GM18868 (cell line): Measurements from ENCODE around the gene RALGPS2.

ENCODE experiments used
- ATAC-seq: cut with Tn5 transposase; IDR thresholded peaks from one replicate; pipeline ENCODE4 v1.9.1; 2021; ENCODE audit warnings: mild to moderate bottlenecking, moderate library complexity; ENCODE audit not compliant: unreplicated experiment

Gene RALGPS2

DNA sequence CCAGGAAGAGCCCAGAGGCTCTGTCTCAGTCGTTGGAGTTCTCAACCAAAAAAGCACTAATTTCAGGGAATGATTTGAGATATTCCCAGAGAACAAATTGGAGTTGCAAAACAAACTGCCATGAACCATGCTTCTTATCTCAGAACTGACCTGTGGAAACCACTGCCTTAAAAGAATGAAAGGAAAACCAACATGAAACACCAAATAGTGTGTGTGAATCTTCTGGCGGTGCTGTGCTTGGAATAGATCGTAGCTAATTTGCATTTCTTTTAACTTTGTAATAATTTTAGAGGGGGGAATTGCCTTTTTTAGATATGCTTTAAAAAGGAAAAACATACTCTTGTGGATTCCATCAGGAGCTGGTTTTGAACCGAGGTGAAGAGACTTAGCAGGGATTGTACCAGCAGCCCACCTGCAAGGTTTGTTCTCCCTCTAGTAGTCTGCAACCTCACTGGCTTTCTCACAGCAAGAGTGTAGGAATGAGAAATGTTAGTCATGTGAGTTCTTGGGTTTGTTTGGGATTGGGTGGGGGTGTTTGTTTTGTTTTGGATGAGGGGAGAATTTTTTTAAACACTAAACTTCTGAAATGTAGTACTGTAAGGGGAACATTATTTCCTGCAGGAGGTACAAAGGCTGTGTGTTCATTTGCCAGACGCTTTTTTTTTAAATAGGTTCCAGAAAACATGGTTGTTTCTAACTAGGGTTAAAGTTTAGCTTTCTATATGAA lies 191.6 kb downstream of the RALGPS2 start:
- peak; percentile 48 for ATAC-seq

DNA sequence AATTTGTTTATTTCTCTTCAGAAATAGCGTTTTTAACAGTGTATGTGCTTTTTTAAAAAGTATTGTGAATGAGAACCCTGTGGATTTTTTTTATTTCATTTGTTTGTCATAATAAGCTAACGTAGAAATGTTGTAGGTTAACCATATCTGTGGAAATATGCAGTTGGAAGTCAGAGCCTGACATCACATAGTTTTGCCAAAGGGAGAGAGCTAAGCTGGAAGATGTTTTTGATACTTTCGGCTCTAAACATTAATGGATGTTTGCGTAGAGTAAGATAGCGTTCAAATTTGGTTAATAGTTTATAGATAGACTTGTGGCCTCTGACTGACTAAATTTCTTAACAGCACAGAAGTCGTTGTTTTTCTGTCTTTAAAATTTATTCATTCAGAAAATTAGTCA lies 193.3 kb downstream of the RALGPS2 start:
- no peak for ATAC-seq

DNA sequence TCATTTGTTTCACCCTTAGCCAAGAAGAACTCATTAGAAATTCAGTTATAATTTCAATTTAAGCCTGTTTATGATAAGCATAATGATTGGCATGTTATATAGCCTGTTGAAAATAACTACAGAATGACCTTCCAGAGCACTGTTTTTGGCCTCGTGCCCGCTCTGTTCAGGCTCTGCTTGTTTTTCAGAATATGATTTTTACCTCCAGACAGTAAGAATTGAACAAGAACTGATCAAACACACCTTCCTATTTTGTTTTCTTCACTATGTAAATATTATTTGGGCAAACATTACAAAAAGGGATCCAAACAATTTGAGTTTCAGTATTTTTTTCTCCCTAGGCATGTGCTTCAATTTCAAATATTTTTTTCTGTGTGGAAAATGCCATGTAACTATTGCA lies 193.9 kb downstream of the RALGPS2 start:
- no peak for ATAC-seq

DNA sequence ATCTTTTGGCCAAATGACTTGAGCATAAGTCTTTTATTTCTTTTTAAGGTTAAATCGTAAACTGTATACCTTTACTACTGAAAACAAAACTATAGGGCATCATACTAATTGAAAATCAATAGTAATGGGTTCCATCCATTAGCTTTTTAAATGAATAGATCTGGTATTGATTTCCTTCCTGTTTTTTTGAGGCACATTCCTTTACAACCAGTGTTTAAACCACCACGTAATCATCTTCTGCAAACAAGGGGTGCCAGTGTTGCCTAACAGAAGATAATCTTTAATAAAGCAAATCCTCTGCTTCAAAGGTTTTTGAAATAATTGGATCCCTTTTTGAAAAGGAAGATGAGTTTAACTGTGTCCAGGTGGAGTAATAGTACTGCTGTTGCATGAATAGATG lies 194.5 kb downstream of the RALGPS2 start:
- no peak for ATAC-seq

DNA sequence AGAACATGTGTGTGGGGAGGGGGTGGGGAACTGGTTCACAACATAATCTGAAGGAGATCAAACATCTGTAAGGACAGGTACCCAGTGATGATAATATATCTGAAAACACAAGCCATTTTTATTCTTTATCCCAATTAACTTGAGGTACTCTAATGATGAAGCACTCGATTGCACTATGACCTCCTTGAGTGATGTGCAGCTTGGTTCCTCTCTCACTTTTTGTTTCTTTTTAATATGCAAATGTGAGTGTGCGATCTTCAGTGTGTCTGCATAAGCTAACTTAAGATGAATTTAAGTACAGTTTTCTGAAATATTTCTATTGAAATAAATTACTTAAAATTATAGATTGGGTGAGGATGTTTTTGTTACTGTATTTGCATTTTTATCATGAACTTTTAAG lies 196.5 kb downstream of the RALGPS2 start:
- peak; percentile 47 for ATAC-seq

DNA sequence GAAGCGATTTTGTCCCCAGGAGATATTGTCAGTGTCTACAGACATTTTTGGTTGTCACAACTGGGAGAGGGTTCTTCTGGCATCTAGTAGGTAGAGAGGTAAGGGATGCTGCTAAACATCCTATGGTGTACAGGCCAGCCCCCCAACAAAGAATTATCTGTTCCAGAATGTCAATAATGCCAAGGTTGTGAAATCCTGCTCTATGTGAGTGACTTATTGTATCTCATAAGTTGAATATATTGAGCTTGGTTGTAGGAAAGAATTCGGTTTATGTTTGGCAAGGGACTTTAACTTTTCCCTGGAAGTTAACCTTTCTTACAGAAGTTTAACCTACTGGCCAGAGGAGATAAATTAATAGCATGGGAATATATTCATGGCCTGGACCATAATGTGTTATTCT lies 198.5 kb downstream of the RALGPS2 start:
- ATAC-seq: no peak

DNA sequence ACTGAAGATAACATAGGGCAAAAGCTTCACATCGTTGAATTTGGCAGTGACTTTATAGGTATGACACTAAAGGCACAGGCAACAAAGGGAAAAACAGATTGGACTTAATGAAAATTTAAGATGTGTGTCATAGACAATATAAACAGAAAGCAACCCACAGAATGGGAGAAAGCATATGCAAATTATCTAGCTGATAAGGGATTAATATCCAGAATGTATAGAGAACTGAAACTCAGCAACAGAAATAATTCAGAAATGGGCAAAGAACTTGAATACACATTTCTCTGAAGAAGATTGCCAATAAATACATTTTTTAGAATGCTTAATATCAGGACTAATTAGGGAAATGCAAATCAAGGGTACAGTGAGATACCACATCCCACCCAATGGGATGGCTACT lies 201.0 kb downstream of the RALGPS2 start:
- peak; percentile 60 for ATAC-seq

DNA sequence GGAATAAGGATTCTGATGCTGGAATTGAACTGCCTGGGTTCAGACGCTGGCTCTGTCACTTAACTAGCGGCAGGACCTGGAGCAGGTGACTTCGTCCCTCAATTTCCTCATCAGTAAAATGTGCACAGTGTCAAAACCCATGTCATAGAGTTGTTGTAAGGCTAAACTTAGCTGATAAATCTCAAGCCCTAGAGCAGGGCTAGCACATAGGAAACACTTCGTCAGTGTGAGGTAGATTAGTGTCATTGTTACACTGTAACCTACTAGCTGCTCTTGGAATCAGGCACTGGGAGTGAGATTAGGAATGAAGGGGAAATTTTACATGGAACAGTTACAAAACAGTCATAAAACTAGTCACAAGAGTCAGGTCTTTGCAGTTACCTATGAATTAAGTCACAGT lies 202.0 kb downstream of the RALGPS2 start:
- ATAC-seq: no peak

DNA sequence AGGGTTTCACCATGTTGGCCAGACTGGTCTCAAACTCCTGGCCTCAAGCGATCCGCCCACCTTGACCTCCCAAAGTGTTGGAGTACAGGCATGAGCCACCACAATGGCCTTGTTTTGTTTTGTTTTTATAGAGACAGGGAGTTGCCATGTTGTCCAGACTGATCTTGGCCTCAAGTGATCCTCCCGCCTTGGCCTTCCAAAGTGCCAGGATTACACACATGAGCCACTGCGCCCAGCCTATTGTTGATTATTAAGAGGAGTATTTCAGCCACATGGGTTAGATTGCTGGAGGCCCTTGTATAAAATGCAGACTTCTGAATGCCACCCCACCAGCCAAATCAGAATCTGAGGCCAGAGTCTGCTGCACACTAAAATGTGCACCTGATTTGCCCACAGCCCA lies 203.0 kb downstream of the RALGPS2 start:
- no peak for ATAC-seq

DNA sequence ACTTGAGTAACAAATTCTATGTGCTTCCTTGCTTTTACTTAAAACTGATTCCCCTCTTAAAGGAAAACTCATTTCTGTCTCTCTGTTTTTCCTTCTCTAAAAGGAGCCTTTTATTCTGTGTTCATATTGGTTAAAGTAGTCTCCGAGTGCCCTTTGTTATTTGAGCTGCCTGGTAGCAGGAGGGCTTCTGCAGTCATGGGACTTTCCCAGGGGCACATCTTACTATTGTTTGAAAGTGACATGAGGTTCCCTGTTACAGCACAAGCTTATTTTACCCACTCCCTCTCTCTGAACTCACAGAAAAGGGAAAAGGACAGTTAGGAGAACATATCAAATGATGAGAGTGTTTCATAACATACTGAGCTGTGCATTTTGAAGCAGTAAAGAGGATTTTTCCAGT lies 203.9 kb downstream of the RALGPS2 start:
- peak; percentile 83 for ATAC-seq

DNA sequence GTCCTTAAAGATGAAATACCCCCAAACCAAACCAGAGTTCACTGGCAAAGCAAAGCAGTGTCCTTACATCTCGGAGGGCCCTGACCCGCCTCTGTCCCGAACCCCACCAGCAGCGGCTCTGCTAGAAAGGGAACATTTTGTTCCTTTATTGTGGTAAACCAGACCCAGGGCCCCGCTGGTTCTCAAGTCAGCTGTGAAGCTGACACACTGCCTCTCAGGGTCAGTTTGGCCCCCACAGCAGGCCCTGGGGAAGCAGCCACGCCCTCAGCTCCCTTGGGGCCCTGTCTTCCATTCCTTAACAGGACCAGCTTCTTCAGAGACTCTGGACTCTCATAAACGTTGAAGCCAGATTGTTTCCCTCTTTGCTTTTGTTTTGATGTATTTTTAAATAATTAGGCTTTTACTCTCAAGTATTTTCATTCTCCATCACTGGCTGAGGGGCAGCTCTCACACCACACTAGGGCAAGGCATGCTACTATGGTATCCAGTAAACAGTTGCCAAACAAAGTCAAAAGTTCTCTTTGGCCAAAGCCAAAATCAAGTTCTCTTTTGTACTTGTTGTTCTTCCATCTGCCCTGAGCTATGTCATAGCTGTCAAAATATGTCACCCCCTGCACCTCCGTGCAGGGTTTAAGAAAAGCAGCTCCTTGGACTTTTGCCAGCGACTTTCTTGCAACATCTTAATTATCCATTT lies 207.0 kb downstream of the RALGPS2 start:
- ATAC-seq: no peak

DNA sequence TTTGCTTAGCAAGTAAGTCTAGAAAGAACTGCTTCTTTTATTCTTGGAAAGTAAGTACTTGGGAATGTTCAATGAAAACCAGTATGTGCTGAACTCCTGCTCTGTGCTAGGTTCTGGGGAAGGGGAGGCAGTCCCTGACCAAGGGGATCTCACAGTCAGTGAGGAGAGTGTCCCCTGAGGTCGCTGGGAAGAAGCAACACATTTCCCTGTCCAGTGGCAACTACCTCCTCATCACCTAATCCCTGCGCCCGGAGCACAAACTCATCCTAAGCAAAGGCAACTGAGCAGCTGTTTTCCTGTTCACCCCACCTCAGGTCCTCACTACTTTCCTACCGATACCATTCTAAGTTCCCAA lies 207.5 kb downstream of the RALGPS2 start:
- ATAC-seq: no peak

DNA sequence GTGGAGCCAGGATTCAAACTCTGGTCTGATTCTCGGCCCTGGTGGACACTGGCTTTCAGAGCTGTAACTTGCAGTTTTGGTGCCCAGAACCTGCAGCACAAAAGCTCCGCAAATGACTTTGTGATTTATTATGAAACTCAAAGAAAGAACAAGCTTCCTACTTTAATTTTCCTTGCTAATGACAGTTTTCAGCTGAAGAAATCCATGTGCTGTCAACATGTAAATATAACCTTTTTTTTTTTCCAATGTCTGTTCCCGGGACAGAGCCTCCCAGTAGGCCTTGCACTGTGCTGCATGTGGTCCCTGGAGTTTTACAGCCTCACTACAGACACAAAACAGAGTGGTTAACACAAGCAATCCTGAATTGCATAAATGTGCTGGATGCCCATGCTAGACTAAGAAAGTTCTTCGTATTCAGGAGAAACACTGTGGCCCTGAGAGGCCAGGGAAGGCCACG lies 208.1 kb downstream of the RALGPS2 start:
- ATAC-seq: no peak

DNA sequence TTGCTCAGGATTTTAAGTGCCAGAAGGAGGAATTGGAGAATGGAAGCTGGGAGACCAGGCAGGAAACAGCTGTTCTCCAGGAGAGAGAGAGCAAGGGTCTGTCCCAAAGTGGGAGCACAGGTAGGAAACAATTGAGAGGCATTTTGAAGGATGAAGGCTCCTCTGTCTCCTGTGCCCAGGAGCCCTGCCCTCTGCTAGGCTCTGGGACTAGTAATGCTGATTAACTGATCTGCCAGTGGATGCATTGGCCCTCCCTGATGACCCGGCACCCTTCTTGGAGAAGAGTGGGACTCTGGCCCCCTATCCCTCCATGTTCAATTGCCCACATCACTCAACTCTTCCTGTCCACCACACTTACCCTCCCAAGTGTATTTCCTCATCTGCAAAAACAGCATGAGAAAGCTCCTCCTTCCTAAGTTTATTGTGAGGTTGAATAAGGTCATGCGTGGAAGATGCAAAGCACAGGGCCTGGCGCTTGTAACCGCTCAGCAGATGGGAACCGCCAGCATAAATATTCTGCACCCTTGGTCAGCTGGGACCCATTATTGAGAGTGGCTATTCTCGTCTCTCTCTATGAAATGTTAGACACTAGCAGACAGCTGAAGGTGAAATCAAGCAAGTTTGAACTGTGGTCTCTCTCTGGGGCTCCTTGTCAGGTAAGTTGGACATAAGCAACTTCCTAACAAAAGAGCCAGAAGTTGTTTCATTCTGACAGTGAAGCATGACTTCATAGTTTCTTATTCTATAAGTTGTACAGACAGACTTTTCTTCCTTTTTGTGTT lies 208.9 kb downstream of the RALGPS2 start:
- peak; percentile 50 for ATAC-seq

DNA sequence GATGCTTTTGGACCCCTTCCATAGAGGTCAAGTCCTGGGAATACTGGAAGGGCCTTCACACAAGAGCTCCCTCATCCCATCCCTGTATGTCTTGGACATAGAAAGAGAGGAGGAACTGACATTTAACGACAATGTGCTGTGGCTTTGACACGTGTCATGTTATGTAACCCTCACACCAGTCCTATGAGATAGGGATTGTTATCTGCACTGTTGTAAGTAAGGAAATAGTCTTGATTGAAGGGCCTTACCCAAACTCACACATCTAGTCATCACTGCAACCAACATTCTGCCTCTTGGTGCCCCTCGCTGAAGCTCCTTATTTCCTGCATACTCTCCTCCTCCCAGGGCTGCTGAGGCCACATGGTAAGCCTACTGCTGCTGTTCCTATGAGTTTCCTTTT lies 209.5 kb downstream of the RALGPS2 start:
- ATAC-seq: peak; percentile 26

DNA sequence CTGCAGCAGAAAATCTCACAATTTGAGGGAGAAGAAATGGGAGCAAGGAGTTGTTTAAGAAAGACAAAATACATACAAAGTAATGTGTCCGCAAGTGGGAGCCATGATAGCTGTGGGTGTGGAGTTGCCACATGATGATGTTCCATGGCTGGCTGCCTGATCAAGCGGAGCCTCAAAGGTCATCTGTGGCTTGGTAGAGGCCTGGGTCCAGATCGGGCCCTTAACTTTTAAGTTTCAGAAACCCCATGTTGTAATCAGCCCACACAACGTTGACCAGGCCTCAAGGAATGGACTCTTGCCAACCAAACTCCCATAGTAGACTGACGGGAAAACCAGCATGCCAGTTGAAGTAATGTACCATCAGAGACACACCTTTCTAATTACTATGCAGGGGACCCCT lies 210.6 kb downstream of the RALGPS2 start:
- no peak for ATAC-seq

DNA sequence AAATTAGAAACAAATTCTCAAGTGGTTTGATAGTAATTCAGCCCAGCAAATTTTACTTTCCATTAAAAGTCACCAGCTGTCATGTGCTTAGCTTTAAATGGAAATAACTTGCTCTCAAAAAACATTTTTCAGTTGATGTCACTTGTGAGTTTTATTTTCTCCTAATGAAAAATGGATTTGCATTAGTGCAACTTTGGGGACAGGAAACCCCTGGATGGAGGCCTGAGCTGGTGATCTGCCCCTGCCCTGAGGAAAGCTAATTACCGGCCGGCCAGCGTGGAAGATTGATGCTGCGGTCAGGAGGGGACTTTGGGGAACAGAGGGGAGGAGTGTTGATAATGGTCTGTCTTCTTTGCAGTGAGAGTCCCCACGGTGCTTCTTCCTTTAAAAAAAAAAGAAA lies 212.7 kb downstream of the RALGPS2 start:
- ATAC-seq: no peak

DNA sequence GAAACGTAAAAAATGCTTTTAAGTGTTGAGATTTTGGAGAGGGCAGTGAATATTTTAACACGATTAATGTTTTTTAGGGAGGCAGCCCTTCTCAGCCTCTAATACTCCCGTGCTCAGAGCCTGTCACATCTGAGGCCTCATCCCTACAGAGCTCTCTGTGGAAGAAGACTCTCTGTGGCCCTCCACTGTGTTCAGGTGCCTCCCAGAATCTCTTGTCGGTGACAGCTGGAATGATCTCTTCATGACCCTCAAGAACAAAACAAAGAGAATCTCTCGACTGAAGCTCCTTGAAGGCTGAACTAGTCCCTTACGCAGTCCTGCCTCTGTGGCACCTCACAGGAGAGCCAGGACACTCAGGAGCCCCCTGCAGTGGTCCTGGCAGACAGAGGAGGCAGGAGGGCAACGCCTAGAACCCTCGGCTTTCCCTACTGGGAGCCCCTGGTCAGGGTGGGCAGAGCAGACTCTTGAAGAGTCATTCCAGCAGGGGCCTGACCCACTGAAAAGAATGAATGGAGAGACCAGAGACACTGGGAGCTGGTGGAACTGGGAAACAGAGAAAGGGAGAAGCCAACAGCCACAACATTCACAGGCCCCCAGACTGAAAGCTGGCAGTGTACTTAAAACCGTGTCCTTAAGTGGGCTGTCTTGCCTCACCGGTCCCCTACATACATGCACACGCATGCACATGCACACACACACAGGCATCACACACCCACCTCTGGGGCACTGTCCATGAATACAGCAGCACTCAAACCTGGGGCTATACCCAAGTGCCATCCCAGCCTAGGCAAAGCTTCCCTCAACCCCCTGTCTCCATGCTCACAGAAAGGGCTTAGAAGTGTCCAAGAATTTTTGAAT lies 213.3 kb downstream of the RALGPS2 start:
- ATAC-seq: no peak

DNA sequence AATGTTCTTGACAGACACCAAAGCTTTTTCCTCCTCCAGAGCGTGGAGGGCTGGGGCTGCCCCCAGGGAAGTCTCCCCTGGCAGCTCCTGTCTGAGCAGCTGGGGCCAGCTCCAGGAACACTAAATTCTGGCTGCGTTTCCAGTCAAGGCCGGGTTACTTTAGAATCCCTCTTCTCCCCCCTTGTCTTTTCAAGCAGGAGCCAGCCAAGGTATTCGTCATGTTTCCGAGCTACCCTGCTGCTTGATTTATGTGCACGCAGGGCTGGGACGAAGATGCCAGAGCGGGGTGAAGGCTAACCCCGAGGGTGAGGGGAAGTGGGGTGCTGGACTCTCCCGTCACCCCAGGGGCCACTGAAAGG lies 213.9 kb downstream of the RALGPS2 start:
- ATAC-seq: no peak

DNA sequence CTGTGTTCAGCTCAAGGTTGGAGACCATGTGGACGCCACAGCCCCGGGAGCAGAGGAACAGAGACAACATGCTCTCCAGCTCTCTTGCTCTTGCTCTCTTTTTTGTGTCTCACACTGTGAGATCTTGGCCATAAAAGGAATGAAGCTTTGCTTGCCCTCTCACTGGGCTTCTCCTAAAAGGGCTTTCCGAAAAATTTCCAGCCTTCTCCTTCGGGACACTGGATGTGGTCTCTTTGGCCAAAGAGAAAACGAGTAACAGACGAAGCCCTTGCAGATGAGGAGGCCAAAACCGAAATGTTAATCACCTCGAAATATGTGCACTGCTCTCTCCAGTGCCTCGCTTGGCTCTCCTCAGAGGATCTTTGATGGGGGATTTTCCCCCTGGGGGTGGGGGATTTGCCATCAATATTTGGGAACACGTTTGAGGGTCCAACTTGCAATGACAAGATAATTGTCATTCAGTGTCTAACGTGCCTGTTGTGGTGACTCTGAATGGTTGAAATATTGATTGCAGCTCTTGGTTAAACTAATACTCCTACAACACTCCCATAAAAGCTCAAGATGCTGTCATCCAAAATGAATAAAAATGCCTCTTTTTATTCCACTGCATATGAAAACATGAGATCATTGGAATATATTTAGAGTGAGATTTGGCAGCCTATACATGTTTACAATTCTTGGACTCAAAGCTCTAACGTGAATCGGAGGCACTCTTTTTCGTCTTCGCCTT lies 214.5 kb downstream of the RALGPS2 start:
- no peak for ATAC-seq
